Measurements from ENCODE around the gene RASA3. TPM values are rescaled to one million over a fixed set of nuclear protein-coding genes. Genes with fewer than 3 reads are reported as not detected.

RASA3 gene
- total RNA-seq, 2 donors from 2014 or later = 4.4 to 7.2 TPM

GRCh38 chr13:113997845-113998751 lies 134.3 kb downstream of the RASA3 start:
- Histone ChIP-seq H3K27ac (no peak overlapping the region), H3K4me1 (no peaks in the 10 kb centered on the region), H3K27me3 (no peaks in the 10 kb centered on the region), H3K9me3 (no peaks in the 10 kb centered on the region), H3K4me3 (no peak overlapping the region), H3K36me3 (no peaks in the 10 kb centered on the region), H3K9ac (ENCODE audit: low read depth in 2 of 2, low read length in 2 of 2) (peak overlapping the region in 1 of 2 donors; percentile 24)
- TF ChIP-seq CTCF (IDR thresholded peaks at IDR 0.05) = no peak
- intact Hi-C loops (cut with DNase I) = no loop called here
- peak; percentile 31 for DNase-seq

DNA sequence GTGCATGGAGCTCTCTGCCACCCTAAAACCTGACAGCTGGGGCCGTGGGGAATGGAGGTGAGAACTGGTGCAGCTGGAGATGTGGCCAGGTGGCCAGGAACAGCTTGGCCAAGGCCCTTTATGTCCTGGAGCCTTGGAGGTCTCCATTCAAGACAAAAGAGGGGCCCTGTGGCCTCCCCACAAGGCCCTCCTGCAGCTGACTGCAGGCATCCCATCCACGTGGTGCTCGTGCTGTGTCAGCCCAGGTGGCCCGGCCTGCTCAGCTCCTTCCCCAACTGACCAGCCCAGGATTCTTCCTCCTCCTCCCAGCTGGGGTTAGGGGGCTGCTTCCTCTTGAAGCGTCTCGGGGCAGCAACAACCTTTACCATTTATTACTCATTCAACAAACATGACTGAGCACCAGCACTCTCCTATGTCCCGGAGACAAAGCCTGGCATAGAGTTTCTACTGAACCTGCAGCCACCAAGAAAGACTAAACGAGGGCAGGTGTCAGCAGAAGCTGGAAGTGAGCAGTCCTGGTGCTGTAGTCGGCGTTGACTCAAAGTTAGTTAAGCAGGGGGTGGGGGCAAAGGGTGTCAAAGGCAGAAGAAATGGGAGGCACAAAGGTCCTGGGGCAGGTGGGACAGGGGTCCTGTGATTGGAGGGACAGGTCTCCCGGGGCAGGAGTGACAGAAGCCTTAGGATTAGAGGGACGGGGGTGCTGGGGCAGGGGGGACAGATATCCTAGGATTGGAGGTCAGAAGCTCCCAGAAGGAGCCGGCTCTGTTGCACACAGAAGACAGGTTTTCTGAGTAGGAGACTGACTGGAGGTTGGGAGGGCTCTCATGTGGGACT lies 135.3 kb downstream of the RASA3 start:
- no peak for DNase-seq
- intact Hi-C loops (cut with DNase I) = no loop called here
- Histone ChIP-seq H3K36me3 (no peaks in the 10 kb centered on the region), H3K27ac (no peak overlapping the region), H3K9me3 (no peaks in the 10 kb centered on the region), H3K9ac (ENCODE audit: low read depth in 2 of 2, low read length in 2 of 2) (no peak overlapping the region), H3K27me3 (no peaks in the 10 kb centered on the region), H3K4me3 (no peak overlapping the region), H3K4me1 (no peaks in the 10 kb centered on the region)
- no peak for TF ChIP-seq CTCF (IDR thresholded peaks at IDR 0.05)

- Histone ChIP-seq H3K4me1 (no peaks in the 10 kb centered on the region), H3K4me3 (no peak overlapping the region), H3K36me3 (no peaks in the 10 kb centered on the region), H3K9me3 (no peaks in the 10 kb centered on the region), H3K27ac (no peak overlapping the region), H3K27me3 (no peaks in the 10 kb centered on the region), H3K9ac (ENCODE audit: low read depth in 2 of 2, low read length in 2 of 2) (no peak overlapping the region)
- no peak for TF ChIP-seq CTCF (IDR thresholded peaks at IDR 0.05)
- intact Hi-C loops (cut with DNase I) = no loop called here
- no peak for DNase-seq
Measured at GRCh38 chr13:113996081-113996911, 136.1 kb downstream of the RASA3 start.

- DNase-seq = no peak
- no peak overlapping the region for H3K4me3 ChIP-seq
- intact Hi-C loops (cut with DNase I) = no loop called here
- H3K27ac ChIP-seq = no peak overlapping the region
- no peaks in the 10 kb centered on the region for H3K9me3 ChIP-seq
- TF ChIP-seq CTCF (IDR thresholded peaks at IDR 0.05) = no peak
- no peaks in the 10 kb centered on the region for H3K4me1 ChIP-seq
- H3K9ac ChIP-seq (ENCODE audit: low read depth in 2 of 2, low read length in 2 of 2) = no peak overlapping the region
- H3K36me3 ChIP-seq = no peaks in the 10 kb centered on the region
- H3K27me3 ChIP-seq = no peaks in the 10 kb centered on the region
Measured at GRCh38 chr13:113995051-113995601, 137.3 kb downstream of the RASA3 start.

Measured in colonic mucosa (tissue), 4 donors.